Motor neuron (in vitro differentiated cells): ENCODE data around the gene ITGA6. TPM values are rescaled to one million over a fixed set of nuclear protein-coding genes. Genes with fewer than 3 reads are reported as not detected.
A peak's percentile ranks its signal among the peaks of the same experiment; 100 is the strongest.

Experiments used
- ATAC-seq, 8 experiments: fragments of 200-7000 bp; cut with Tn5 transposase; replicated peaks in 6 of 8; 2 replicates each; pipeline ENCODE4 v1.8.0; 2021; ENCODE audit warnings: mild to moderate bottlenecking in 8 of 8, moderate library complexity in 8 of 8
- H3K27ac ChIP-seq, 2 donors: fragments of 250-450 bp; sonication (Bioruptor Pico); 2 replicates each; pipeline ENCODE4 v1.9.0; 2021; ENCODE audit warnings: antibody characterized with exemption in 2 of 2, mild to moderate bottlenecking in 2 of 2, moderate library complexity in 1 of 2
- H3K4me1 ChIP-seq, 2 donors: fragments of 250-450 bp; sonication (Bioruptor Pico); replicated peaks in 1 of 2; 2 replicates each; pipeline ENCODE4 v1.6.1; 2021; ENCODE audit warnings: antibody characterized with exemption in 2 of 2, mild to moderate bottlenecking in 2 of 2, moderate library complexity in 1 of 2
- H3K4me3 ChIP-seq, 5 donors: fragments of 250-450 bp; sonication (Bioruptor Pico); 2 replicates each; pipeline ENCODE4 v1.9.0; 2021; ENCODE audit warnings: antibody characterized with exemption in 5 of 5, mild to moderate bottlenecking in 5 of 5, moderate library complexity in 4 of 5
- WGBS, 10 experiments: fragments of 450-650 bp; shearing (Covaris generic); methylation state at CpG; one replicate each; pipeline ENCODE4 v1.0.0; 2022; 5-methylcytosine and 5-hydroxymethylcytosine counted together
- in situ Hi-C, 9 experiments: fragments of 400-800 bp; cut with MboI; loops; one replicate each; pipeline ENCODE4 v1.15.0; 2021; ENCODE audit warnings: low sequenced_read_pairs in 9 of 9, low pct_unique_long_range_greater_than_20kb in 2 of 9; ENCODE audit not compliant: unreplicated experiment in 9 of 9
- total RNA-seq, 8 experiments: library from RNA; unstranded; fragments of 300-600 nt; gene quantifications; 2 replicates each; pipeline versions ENCODE4 v1.2.3 to v1.2.4, GENCODE V29; 2022

Gene ITGA6
- total RNA-seq, 8 experiments from 2014 or later: 3.4 to 68.2 (median 26.1) TPM

DNA sequence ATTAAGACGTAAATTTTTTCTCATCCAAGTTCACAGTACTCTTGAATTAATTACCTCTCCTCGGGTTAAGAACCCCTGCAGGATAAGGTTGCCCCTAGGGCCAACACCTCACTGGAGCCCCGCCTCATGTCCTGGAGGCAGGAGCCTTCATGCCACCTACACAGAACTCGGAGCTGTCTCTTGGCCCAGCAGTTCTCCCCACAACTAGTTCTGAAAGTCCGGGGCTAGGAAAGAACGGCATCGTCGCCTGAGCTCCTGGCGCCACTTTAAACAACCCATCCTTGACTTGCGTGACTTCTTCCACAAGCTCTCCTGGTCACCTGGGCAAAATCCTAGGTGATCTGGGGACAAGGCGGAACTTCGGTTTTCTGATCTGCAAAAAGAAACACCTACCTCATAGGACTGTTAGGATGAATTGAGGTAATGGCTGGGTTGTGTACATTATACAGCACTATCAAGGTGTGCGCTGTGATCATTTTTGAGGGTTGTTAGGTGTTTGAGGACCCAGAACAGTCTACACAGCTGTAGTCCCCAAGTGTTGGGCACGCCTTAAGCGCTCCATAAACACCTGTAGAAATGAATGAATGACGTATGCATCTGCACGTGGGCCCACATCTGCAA lies 641 bp upstream of the ITGA6 start:
- in situ Hi-C loops: no loop called here
- peaks cover 8 to 11% of the 10 kb centered on the region in 2 donors for H3K4me1 ChIP-seq
- peak overlapping the region; percentile 47 to 82 (median 57) for H3K4me3 ChIP-seq
- H3K27ac ChIP-seq: peak overlapping the region in 1 of 2 donors; percentile 43
- 56 to 100% (median 73%) methylated on average over 2 to 10 of the region's 17 CpGs; no CpG with 5 or more reads in 1 of the 10 experiments for WGBS, 10 experiments
- no peak for ATAC-seq

GRCh38 chr2:172427990-172428831 lies 825 bp downstream of the ITGA6 start:
- H3K4me1 ChIP-seq: peaks cover 8 to 11% of the 10 kb centered on the region in 2 donors
- 0 to 4% (median 0%) methylated on average over 6 to 20 of the region's 63 CpGs; no CpG with 5 or more reads in 5 of the 10 experiments for WGBS, 10 experiments
- peak overlapping the region; percentile 47 to 82 (median 57) for H3K4me3 ChIP-seq
- in situ Hi-C loops: no loop called here
- peak; percentile 63 to 85 (median 68) for ATAC-seq
- peak overlapping the region; percentile 11 to 43 for H3K27ac ChIP-seq

- Histone ChIP-seq H3K4me1 (peaks cover 8 to 11% of the 10 kb centered on the region in 2 donors), H3K27ac (no peak overlapping the region), H3K4me3 (peak overlapping the region; percentile 47 to 82 (median 57))
- WGBS, 10 experiments: 0 to 94% (median 0%) methylated on average over 1 to 8 of the region's 9 CpGs; no CpG with 5 or more reads in 1 of the 10 experiments
- no peak for ATAC-seq
- in situ Hi-C loops: no loop called here
These were observed 1.4 kb downstream of the ITGA6 start for GRCh38 chr2:172428832-172429210.

- 2 to 61% (median 12%) methylated on average over 2 to 9 of the region's 9 CpGs for WGBS, 10 experiments
- Histone ChIP-seq H3K4me1 (peaks cover 9 to 11% of the 10 kb centered on the region in 2 donors), H3K27ac (no peak overlapping the region), H3K4me3 (peak overlapping the region; percentile 47 to 82 (median 57))
- in situ Hi-C loops: no loop called here
- ATAC-seq: no peak
These were observed 2.0 kb downstream of the ITGA6 start for GRCh38 chr2:172429301-172429968.

GRCh38 chr2:172430027-172430426 lies 2.6 kb downstream of the ITGA6 start:
- in situ Hi-C loops: no loop called here
- H3K27ac ChIP-seq: no peak overlapping the region
- peak overlapping the region in 4 of 5 donors; percentile 57 to 82 (median 62) for H3K4me3 ChIP-seq

GRCh38 chr2:172430678-172431077 lies 3.3 kb downstream of the ITGA6 start:
- Histone ChIP-seq H3K4me1 (peaks cover 18 to 21% of the 10 kb centered on the region in 2 donors), H3K4me3 (no peak overlapping the region), H3K27ac (no peak overlapping the region)
- WGBS, 10 experiments: 80 to 100% (median 96%) methylated on average over 1 to 3 of the region's 3 CpGs; no CpG with 5 or more reads in 3 of the 10 experiments
- in situ Hi-C loops: no loop called here
- ATAC-seq: no peak

More at GRCh38 chr2:172430027-172430426, 2.6 kb downstream of the ITGA6 start:
- 20 to 73% (median 41%) methylated on average over 1 of the region's 1 CpG; no CpG with 5 or more reads in 4 of the 10 experiments for WGBS, 10 experiments
- no peak for ATAC-seq
- peaks cover 15% of the 10 kb centered on the region in 2 donors for H3K4me1 ChIP-seq

DNA sequence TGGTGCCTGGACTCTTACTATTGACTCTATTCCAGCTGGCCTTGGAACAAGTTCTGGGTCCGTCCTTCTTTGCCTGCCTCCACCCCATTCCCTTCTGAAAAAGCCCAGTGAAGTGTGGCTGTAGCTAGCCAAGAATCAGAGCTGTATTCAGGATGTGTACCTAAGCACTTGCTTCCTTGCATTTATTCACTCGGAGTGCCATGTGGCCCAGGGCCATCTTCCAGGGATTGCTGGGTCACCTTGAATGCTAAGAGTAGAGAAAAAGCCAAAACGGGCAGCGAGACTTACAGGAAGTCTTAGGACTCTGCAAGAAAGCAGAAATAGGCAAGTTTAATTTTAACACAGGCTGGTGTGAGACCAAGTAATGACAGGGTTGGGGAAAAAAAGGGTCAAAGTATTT lies 4.1 kb downstream of the ITGA6 start:
- H3K27ac ChIP-seq: no peak overlapping the region
- ATAC-seq: peak in 1 of 8 experiments; percentile 2
- 20 to 100% (median 81%) methylated on average over 1 to 4 of the region's 4 CpGs; no CpG with 5 or more reads in 1 of the 10 experiments for WGBS, 10 experiments
- no peak overlapping the region for H3K4me3 ChIP-seq
- in situ Hi-C loops: no loop called here
- peaks cover 18 to 21% of the 10 kb centered on the region in 2 donors for H3K4me1 ChIP-seq

DNA sequence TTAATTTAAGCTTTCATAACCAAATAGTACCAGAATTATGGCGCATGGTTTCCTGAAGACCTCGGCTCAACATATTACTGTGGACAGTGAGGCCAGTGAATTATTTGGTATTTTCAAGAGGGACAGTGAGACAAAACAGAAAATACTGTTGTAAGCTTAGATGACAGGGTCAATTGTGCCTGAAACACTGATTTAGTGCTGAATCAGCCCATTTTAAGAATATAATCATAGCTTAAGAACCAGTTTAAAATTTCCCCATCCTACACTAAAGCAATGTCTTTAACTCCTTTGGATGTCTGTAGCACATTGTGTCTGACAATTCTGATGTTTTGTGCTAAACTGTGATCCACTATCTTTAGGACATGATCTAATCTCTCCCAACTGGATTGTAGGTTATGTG lies 4.6 kb downstream of the ITGA6 start:
- no peak overlapping the region for H3K4me3 ChIP-seq
- no peak for ATAC-seq
- WGBS, 10 experiments: 55 to 100% (median 94%) methylated on average over 1 to 2 of the region's 2 CpGs; no CpG with 5 or more reads in 4 of the 10 experiments
- in situ Hi-C loops: no loop called here
- H3K4me1 ChIP-seq: peaks cover 18 to 21% of the 10 kb centered on the region in 2 donors
- no peak overlapping the region for H3K27ac ChIP-seq

DNA sequence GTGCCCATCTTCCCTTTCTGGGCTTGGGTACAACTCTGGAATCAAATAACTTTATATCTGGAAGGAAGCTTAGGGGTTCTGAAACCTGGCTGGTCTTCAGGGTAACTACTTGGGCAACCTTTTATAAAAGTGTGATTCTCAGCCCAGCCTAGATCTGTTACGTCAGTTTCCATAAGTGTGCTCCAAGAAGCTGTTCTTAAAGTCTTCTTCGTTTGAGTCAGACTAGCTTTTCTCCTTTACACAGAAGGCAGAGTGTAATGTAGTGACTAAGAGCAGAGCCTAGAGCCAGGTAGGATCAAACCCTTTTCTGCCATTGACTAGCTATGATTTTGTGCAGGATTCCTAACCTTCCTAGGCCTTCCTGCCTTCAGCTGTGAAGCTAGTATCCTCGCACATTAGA lies 5.8 kb downstream of the ITGA6 start:
- Histone ChIP-seq H3K27ac (no peak overlapping the region), H3K4me3 (no peak overlapping the region), H3K4me1 (peaks cover 18 to 21% of the 10 kb centered on the region in 2 donors)
- in situ Hi-C loops: no loop called here
- no peak for ATAC-seq
- 83 to 100% (median 100%) methylated on average over 1 to 3 of the region's 3 CpGs; no CpG with 5 or more reads in 4 of the 10 experiments for WGBS, 10 experiments

DNA sequence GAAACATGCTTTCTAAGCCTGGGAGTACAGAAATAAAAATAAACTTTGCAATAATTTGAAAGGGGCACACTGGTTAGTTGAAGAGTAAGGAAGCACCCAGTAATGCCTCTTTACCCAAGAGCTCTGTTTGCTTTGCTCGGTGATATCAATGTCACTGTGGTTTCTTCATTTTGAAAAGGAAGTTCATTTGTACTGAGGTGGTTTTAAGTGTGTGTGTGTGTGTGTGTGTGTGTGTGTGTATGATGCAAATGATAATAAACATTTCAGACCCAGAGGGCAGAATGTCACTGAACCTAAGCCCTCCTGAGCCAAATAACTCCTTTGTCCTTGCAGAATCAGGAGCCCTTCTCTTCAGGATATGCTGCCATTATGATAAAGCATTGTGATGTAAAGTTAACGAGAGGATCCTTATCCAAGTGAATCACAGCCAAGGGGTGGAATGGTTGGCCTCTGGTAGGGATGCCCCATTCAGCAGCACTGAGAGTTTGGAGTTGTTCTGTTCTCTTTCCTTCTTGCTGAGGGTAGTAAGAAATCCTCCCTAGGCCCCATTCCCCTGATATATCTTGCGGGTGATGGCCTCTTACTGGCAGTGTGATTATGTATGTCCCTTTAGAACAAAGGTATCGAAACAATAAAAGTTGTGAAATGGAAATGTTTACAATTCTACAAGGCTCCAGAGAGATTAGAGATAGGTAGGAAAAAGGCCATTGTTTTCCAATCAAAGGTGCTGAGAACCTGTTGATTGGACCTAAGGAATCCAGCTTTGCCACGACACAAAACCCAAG lies 7.6 kb downstream of the ITGA6 start:
- H3K4me3 ChIP-seq: no peak overlapping the region
- ATAC-seq: peak in 2 of 8 experiments; percentile 17 to 23
- in situ Hi-C loops: no loop called here

GRCh38 chr2:172435606-172435911 lies 8.2 kb downstream of the ITGA6 start:
- 80 to 100% (median 89%) methylated on average over 1 to 4 of the region's 4 CpGs; no CpG with 5 or more reads in 3 of the 10 experiments for WGBS, 10 experiments
- Histone ChIP-seq H3K27ac (no peak overlapping the region), H3K4me1 (peaks cover 19 to 21% of the 10 kb centered on the region in 2 donors), H3K4me3 (no peak overlapping the region)
- in situ Hi-C loops: no loop called here
- ATAC-seq: no peak

More for the DNA sequence above, 7.6 kb downstream of the ITGA6 start:
- Histone ChIP-seq H3K27ac (no peak overlapping the region), H3K4me1 (peaks cover 22% of the 10 kb centered on the region in 2 donors)
- WGBS, 10 experiments: 50 to 100% (median 65%) methylated on average over 1 to 5 of the region's 5 CpGs

- in situ Hi-C loops: no loop called here
- Histone ChIP-seq H3K4me1 (peaks cover 24 to 29% of the 10 kb centered on the region in 2 donors), H3K27ac (no peak overlapping the region), H3K4me3 (no peak overlapping the region)
- 100% methylated on average over 1 of the region's 1 CpG; no CpG with 5 or more reads in 6 of the 10 experiments for WGBS, 10 experiments
- no peak for ATAC-seq
These were observed 9.5 kb downstream of the ITGA6 start for GRCh38 chr2:172436889-172437288.
